ENCODE results near the gene DNAJB6.

The DNAJB6 gene

GRCh38 chr7:157400171-157400860 lies 63.5 kb downstream of the DNAJB6 start:
- Histone ChIP-seq H3K4me3 (ENCODE audit: low read length) (no peak overlapping the region), H3K27me3 (replicated peaks; ENCODE audit: control insufficient read depth, insufficient read depth, low read length) (no peaks in the 10 kb centered on the region), H3K9me3 (ENCODE audit: control insufficient read depth, low read length) (no peaks in the 10 kb centered on the region), H3K36me3 (ENCODE audit: control insufficient read depth, insufficient read depth, low read length, severe bottlenecking) (peaks cover 14% of the 10 kb centered on the region), H3K4me1 (ENCODE audit: control insufficient read depth, insufficient read depth, low read length) (peaks cover 29% of the 10 kb centered on the region), H3K9ac (ENCODE audit: low read length) (no peak overlapping the region)
- DNase-seq (ENCODE audit: low read depth) = no peak

- H3K27me3 ChIP-seq (replicated peaks; ENCODE audit: control insufficient read depth, insufficient read depth, low read length) = no peaks in the 10 kb centered on the region
- no peaks in the 10 kb centered on the region for H3K9me3 ChIP-seq (ENCODE audit: control insufficient read depth, low read length)
- H3K4me3 ChIP-seq (ENCODE audit: low read length) = no peak overlapping the region
- no peak overlapping the region for H3K9ac ChIP-seq (ENCODE audit: low read length)
- peaks cover 34% of the 10 kb centered on the region for H3K4me1 ChIP-seq (ENCODE audit: control insufficient read depth, insufficient read depth, low read length)
- peaks cover 14% of the 10 kb centered on the region for H3K36me3 ChIP-seq (ENCODE audit: control insufficient read depth, insufficient read depth, low read length, severe bottlenecking)
- DNase-seq (ENCODE audit: low read depth) = no peak
Observed at GRCh38 chr7:157401567-157402387, 65.0 kb downstream of the DNAJB6 start.

- peaks cover 14% of the 10 kb centered on the region for H3K36me3 ChIP-seq (ENCODE audit: control insufficient read depth, insufficient read depth, low read length, severe bottlenecking)
- no peak overlapping the region for H3K4me3 ChIP-seq (ENCODE audit: low read length)
- H3K4me1 ChIP-seq (ENCODE audit: control insufficient read depth, insufficient read depth, low read length) = peaks cover 34% of the 10 kb centered on the region
- DNase-seq (ENCODE audit: low read depth) = no peak
- no peaks in the 10 kb centered on the region for H3K9me3 ChIP-seq (ENCODE audit: control insufficient read depth, low read length)
- no peaks in the 10 kb centered on the region for H3K27me3 ChIP-seq (replicated peaks; ENCODE audit: control insufficient read depth, insufficient read depth, low read length)
- no peak overlapping the region for H3K9ac ChIP-seq (ENCODE audit: low read length)
Observed at GRCh38 chr7:157402388-157402703, 65.5 kb downstream of the DNAJB6 start.

- peaks cover 27% of the 10 kb centered on the region for H3K4me1 ChIP-seq (ENCODE audit: control insufficient read depth, insufficient read depth, low read length)
- H3K9ac ChIP-seq (ENCODE audit: low read length) = no peak overlapping the region
- H3K4me3 ChIP-seq (ENCODE audit: low read length) = no peak overlapping the region
- DNase-seq (ENCODE audit: low read depth) = no peak
- peaks cover 14% of the 10 kb centered on the region for H3K36me3 ChIP-seq (ENCODE audit: control insufficient read depth, insufficient read depth, low read length, severe bottlenecking)
- no peaks in the 10 kb centered on the region for H3K27me3 ChIP-seq (replicated peaks; ENCODE audit: control insufficient read depth, insufficient read depth, low read length)
- H3K9me3 ChIP-seq (ENCODE audit: control insufficient read depth, low read length) = no peaks in the 10 kb centered on the region
Observed at GRCh38 chr7:157402911-157403534, 66.2 kb downstream of the DNAJB6 start.

- Histone ChIP-seq H3K4me3 (ENCODE audit: low read length) (no peak overlapping the region), H3K27me3 (replicated peaks; ENCODE audit: control insufficient read depth, insufficient read depth, low read length) (no peaks in the 10 kb centered on the region), H3K9me3 (ENCODE audit: control insufficient read depth, low read length) (no peaks in the 10 kb centered on the region), H3K9ac (ENCODE audit: low read length) (no peak overlapping the region), H3K36me3 (ENCODE audit: control insufficient read depth, insufficient read depth, low read length, severe bottlenecking) (peaks cover 14% of the 10 kb centered on the region), H3K4me1 (ENCODE audit: control insufficient read depth, insufficient read depth, low read length) (peaks cover 20% of the 10 kb centered on the region)
- DNase-seq (ENCODE audit: low read depth) = no peak
Observed at GRCh38 chr7:157403646-157404401, 67.0 kb downstream of the DNAJB6 start.

GRCh38 chr7:157404845-157405481 lies 68.2 kb downstream of the DNAJB6 start:
- H3K4me3 ChIP-seq (ENCODE audit: low read length) = no peak overlapping the region
- H3K9me3 ChIP-seq (ENCODE audit: control insufficient read depth, low read length) = no peaks in the 10 kb centered on the region
- peaks cover 10% of the 10 kb centered on the region for H3K36me3 ChIP-seq (ENCODE audit: control insufficient read depth, insufficient read depth, low read length, severe bottlenecking)
- no peaks in the 10 kb centered on the region for H3K27me3 ChIP-seq (replicated peaks; ENCODE audit: control insufficient read depth, insufficient read depth, low read length)
- peaks cover 13% of the 10 kb centered on the region for H3K4me1 ChIP-seq (ENCODE audit: control insufficient read depth, insufficient read depth, low read length)
- peak; percentile 96 for DNase-seq (ENCODE audit: low read depth)
- H3K9ac ChIP-seq (ENCODE audit: low read length) = peak overlapping the region; percentile 55

DNA sequence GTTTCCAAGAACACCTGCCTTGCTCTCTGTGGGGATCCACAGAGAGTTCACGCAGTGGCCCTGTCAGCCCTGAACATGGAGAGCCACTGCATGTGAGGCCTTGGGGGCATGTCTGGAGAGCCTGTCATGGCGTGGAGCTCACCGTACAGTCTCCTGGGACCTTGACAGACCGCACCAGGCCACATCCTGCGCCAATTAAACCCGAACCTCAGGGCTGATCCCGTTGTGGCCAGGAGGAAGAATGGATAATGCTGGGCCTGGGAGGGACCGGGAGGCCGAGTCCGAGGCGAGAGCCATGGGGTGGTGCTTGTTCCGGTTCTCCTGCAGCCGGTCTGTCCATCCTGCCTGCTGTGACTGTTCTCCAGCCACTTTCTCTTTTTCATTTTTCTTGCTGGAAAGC lies 68.7 kb downstream of the DNAJB6 start:
- Histone ChIP-seq H3K9ac (ENCODE audit: low read length) (peak overlapping the region; percentile 55), H3K4me1 (ENCODE audit: control insufficient read depth, insufficient read depth, low read length) (peaks cover 13% of the 10 kb centered on the region), H3K36me3 (ENCODE audit: control insufficient read depth, insufficient read depth, low read length, severe bottlenecking) (peaks cover 10% of the 10 kb centered on the region), H3K9me3 (ENCODE audit: control insufficient read depth, low read length) (no peaks in the 10 kb centered on the region), H3K27me3 (replicated peaks; ENCODE audit: control insufficient read depth, insufficient read depth, low read length) (no peaks in the 10 kb centered on the region), H3K4me3 (ENCODE audit: low read length) (no peak overlapping the region)
- DNase-seq (ENCODE audit: low read depth) = no peak

DNA sequence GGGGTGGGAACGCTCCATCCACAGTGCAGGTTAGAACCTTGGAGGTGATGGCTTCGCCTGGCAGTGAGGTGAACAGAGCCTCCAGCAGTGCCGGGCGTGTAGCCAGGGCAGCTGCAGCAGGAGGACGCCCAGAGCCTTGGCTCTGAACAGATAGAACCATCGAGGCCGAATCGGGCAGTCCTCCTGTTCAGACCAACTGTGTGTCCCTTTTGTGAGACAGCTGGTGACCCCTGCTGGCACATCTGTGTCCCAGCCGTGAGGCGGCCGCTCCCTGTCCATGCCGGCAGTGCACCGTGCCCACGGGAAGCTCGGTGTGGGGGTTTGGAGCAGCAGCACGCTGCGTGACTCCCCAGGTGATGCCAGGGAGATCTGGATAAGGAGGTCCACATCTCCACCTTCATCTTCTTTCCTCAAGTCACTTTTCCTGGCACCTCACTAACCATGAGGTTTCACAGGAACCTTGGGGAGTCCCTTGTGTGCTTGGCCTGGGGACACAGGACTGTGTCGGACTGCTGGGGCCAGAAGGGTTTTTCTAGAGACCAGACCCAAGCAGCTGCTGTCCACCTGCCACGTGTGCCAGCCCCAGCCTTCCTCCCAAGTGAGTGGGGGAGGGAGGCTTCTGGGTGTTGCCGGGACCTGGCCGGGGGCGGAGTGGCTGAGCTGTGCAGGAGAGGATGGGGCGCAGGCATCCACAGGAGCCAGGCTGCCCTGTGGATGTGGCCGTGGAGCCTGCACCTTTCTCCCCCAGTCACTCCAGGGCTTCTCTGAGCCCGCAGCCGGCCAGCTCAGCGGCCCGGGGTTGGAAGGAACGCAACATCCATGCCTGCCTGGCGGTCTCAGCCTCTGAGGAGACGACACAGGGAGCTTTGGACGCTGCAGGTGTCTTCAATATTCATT lies 69.4 kb downstream of the DNAJB6 start:
- Histone ChIP-seq H3K9ac (ENCODE audit: low read length) (peak overlapping the region; percentile 55), H3K4me3 (ENCODE audit: low read length) (no peak overlapping the region), H3K4me1 (ENCODE audit: control insufficient read depth, insufficient read depth, low read length) (peaks cover 13% of the 10 kb centered on the region), H3K27me3 (replicated peaks; ENCODE audit: control insufficient read depth, insufficient read depth, low read length) (no peaks in the 10 kb centered on the region), H3K36me3 (ENCODE audit: control insufficient read depth, insufficient read depth, low read length, severe bottlenecking) (peaks cover 8% of the 10 kb centered on the region), H3K9me3 (ENCODE audit: control insufficient read depth, low read length) (no peaks in the 10 kb centered on the region)
- peak; percentile 7 for DNase-seq (ENCODE audit: low read depth)

DNA sequence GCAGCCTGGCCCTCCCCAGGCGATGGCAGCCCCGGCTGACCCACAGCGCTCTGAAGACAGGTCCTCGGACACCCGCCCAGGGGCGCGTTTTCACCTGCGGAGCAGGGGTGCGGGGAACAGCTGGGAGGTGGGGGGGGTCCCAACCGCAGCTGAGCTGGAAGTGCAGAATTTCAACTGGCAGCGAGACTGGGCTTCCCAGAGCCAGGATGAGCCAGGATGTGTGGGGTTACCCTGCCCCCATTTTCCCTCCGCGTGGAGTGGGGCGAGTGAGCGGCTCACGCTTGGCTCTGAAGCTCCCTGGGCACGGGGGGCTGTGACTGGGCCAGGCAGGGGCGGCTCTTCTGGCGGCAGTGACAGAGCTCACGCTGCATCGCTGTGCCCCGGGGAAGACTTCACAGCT lies 70.2 kb downstream of the DNAJB6 start:
- H3K9me3 ChIP-seq (ENCODE audit: control insufficient read depth, low read length) = no peaks in the 10 kb centered on the region
- H3K27me3 ChIP-seq (replicated peaks; ENCODE audit: control insufficient read depth, insufficient read depth, low read length) = no peaks in the 10 kb centered on the region
- no peak overlapping the region for H3K4me3 ChIP-seq (ENCODE audit: low read length)
- H3K4me1 ChIP-seq (ENCODE audit: control insufficient read depth, insufficient read depth, low read length) = peaks cover 13% of the 10 kb centered on the region
- peaks cover 8% of the 10 kb centered on the region for H3K36me3 ChIP-seq (ENCODE audit: control insufficient read depth, insufficient read depth, low read length, severe bottlenecking)
- DNase-seq (ENCODE audit: low read depth) = no peak
- no peak overlapping the region for H3K9ac ChIP-seq (ENCODE audit: low read length)

Data from adipocyte (in vitro differentiated cells).